Measurements from ENCODE around the gene SACS.

Gene SACS

DNA sequence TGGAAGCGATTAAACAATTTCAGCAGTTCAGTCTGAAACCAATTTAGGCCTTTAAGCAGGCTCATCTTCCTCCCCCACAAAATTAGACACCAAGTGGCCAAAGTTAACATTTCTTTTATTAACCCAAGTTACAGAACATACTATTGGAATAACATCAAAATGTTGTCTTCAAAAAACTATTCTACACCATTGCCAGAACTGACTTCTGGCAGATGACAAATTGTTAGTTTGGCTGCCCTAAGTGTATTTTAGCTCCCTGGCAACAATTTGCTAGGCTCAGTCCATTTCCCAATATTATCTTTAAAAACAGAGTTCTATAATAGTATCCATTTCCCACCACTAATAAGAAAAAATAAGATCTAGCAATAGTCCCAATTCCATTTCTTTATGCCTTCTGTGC lies 144.9 kb downstream of the SACS start:
- no peak for DNase-seq (ENCODE audit: low spot score)

DNA sequence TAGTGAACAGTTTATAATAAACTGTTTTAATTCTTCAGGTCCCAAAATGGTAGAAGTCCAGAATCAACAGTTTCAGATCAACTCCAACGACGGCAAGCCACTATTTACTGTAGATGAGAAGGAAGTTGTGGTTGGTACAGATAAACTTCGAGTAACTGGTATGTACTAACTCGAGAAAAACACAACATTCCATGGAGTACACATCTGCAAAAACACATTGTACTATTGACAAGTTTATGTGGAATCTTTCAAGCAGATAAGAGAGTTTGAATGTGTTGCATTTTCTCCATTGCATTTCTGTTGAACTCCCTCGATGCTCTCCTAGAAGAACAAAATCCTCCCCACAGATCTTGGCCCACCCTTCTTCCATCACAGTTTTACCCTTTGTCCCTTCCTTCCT lies 154.2 kb downstream of the SACS start:
- DNase-seq (ENCODE audit: low spot score) = no peak

All from Ammon's horn (tissue), 1 donor.